GM21723 (cell line): ENCODE results near the gene CUL3.

Experiments used
- ATAC-seq: cut with Tn5 transposase; IDR thresholded peaks from one replicate; pipeline ENCODE4 v1.9.1; 2021; ENCODE audit warnings: mild to moderate bottlenecking, moderate library complexity; ENCODE audit not compliant: unreplicated experiment

CUL3 gene

DNA sequence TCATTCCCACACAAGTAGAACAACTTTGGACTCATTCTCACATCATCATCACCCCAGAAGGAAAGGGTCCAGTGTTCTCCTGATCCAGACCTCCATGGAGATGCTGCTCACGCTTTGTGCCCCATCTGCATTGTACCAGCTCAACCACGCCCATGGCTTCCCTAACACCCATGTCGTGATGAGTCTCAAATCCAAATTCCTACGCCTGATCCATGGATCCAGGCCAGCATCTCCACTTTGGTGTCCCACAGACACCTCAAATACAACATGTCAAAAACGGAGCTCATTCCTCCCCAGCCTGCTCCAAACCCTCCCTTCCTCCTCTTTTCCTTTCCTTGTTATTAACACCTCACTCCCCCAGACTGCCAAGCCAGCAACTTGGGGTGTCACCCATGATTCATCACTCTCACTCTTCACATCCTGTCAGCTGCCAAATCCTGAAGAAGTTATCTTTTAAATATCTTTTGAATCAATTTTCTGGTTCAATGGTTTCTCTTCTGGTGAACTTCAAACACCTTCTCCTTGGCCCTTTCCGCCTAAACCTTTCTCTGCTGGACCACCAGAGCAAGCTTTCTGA, 153.1 kb downstream of the CUL3 start:
- no peak for ATAC-seq

DNA sequence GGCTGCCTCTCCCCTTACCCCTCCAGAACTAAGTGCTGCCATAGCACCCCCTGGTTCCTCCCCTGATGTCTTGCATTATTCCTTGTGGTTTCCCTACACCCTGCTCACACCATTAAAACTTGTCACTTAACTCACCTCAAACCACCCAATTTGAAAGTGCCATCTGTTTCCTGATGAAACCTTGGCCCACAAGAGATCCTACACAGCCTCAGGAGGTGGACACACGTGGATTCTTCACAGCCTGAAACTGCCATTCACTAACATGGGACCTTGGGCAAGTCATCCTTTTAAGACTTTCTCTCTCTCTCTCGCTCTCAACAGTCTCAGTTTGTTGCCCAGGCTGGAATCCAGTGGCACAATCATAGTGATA, 155.7 kb downstream of the CUL3 start:
- no peak for ATAC-seq

- ATAC-seq = no peak
Measured at GRCh38 chr2:224428787-224429440, 156.2 kb downstream of the CUL3 start.

- no peak for ATAC-seq
Measured at GRCh38 chr2:224427471-224427870, 157.7 kb downstream of the CUL3 start.

DNA sequence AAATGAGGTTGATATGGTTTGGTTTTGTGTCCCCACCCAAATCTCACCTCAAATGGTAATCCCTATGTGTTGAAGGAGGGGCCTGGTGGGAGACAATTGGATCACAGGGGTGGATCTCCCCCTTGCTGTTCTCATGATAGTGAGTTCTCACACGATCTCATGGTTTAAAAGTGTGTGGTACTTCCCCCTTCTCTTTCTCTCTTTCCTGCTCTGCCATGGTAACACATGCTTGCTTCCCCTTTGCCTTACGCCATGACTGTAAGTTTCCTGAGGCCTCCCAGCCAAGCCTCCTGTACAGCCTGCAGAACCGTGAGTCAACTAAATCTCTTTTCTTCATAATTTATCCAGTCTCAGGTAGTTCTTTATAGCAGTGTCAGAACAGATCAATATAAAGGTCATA, 158.5 kb downstream of the CUL3 start:
- no peak for ATAC-seq

DNA sequence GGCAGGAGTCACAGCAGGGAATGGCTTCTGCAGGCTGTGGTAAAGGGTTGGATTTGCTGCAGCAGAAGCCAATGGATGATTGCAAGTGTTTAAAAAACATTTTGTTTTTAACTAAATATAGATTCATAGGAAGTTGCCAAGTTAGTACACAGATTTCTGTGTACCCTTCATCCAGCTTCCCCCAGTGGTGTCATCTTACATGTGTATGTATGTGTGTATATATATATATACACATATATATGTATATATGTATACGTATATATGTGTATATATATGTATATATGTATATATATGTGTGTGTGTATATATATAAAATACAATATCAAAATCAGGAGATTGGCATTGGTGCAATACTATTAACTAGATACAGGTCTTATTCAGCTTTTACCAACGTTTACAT, 164.1 kb downstream of the CUL3 start:
- ATAC-seq = no peak
